Fibroblast of the aortic adventitia (primary cell): ENCODE data around the gene COX18. TPM values are rescaled to one million over a fixed set of nuclear protein-coding genes. Genes with fewer than 3 reads are reported as not detected.

ENCODE experiments used
- DNase-seq: peaks from one replicate; pipeline ENCODE4 v3.0.0-alpha.2; 2010; ENCODE audit warnings: low read depth
- H3K4me3 ChIP-seq: 2 replicates; pipeline ENCODE4 v1.5.1; 2011; ENCODE audit warnings: low read depth, mild to moderate bottlenecking, control low read depth, low read length, moderate library complexity
- CTCF ChIP-seq: IDR thresholded peaks from 2 replicates; pipeline ENCODE4 v1.5.1; 2011; ENCODE audit warnings: mild to moderate bottlenecking, low read length, control low read depth, inconsistent platforms; ENCODE audit not compliant: insufficient read depth
- total RNA-seq: library from RNA; depleted of rRNA; stranded (reverse); fragments of >200 nt; gene quantifications from 2 replicates; pipeline ENCODE4 v1.2.3, GENCODE V29; 2012; ENCODE audit warnings: low replicate concordance

COX18 gene
- total RNA-seq: 14.5 and 22.9 TPM in 2 replicates

GRCh38 chr4:73069338-73070073 lies at the start of gene COX18:
TSS of gene COX18 (minus strand) at chr4:73069716. CDS start at chr4:73069649, 67 bp downstream.
- DNase-seq: peak; percentile 99
- no peak for TF ChIP-seq CTCF

GRCh38 chr4:73109493-73109892 lies 40.0 kb upstream of the COX18 start:
- no peak for DNase-seq
- H3K4me3 ChIP-seq: no peak overlapping the region
- TF ChIP-seq CTCF: no peak

More at GRCh38 chr4:73069338-73070073, at the start of gene COX18:
- H3K4me3 ChIP-seq: peak within 1 kb of the TSS; percentile 85

GRCh38 chr4:73104695-73105094 lies 35.2 kb upstream of the COX18 start:
- no peak for TF ChIP-seq CTCF
- DNase-seq: no peak
- H3K4me3 ChIP-seq: no peak overlapping the region

GRCh38 chr4:73103799-73104503 lies 34.4 kb upstream of the COX18 start:
- TF ChIP-seq CTCF: no peak
- H3K4me3 ChIP-seq: no peak overlapping the region
- DNase-seq: no peak

GRCh38 chr4:73099143-73099542 lies 29.6 kb upstream of the COX18 start:
- H3K4me3 ChIP-seq: no peak overlapping the region
- TF ChIP-seq CTCF: no peak
- no peak for DNase-seq

- no peak for TF ChIP-seq CTCF
- DNase-seq: no peak
- no peak overlapping the region for H3K4me3 ChIP-seq
These were observed 29.2 kb upstream of the COX18 start for GRCh38 chr4:73098713-73099112.
